GM20000 (cell line): ENCODE data around the gene ANTXR2.

Source experiments
- DNase-seq: peaks from one replicate; pipeline ENCODE4 v3.0.0; 2012; ENCODE audit warnings: low spot score
- TF ChIP-seq, protein P1 (sequence below): IDR thresholded peaks from 2 replicates; pipeline ENCODE4 v1.5.1; 2012; ENCODE audit warnings: mild to moderate bottlenecking, control low read depth; ENCODE audit errors: extremely low read depth, missing control alignments

The ANTXR2 gene

DNA sequence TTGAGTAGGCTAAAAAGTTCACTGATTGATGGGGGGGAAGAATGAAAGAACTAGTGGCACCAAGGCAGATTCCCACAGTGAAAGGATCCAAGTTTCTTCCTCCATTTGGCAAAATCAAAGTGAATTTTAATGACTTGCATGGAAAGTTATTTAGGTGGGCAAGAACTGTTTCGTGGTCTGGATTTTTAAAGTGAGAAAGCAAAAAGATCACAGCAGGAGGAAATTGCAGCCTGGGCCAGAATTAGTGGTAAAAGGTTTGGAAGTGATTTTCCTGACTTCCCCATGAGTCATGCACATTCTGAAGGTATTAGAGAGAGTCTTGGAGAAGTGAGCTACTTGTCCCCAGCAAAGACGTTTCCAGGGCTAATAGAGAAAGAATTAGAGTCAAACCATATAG lies 207.8 kb downstream of the ANTXR2 start:
- TF ChIP-seq, protein P1, sequence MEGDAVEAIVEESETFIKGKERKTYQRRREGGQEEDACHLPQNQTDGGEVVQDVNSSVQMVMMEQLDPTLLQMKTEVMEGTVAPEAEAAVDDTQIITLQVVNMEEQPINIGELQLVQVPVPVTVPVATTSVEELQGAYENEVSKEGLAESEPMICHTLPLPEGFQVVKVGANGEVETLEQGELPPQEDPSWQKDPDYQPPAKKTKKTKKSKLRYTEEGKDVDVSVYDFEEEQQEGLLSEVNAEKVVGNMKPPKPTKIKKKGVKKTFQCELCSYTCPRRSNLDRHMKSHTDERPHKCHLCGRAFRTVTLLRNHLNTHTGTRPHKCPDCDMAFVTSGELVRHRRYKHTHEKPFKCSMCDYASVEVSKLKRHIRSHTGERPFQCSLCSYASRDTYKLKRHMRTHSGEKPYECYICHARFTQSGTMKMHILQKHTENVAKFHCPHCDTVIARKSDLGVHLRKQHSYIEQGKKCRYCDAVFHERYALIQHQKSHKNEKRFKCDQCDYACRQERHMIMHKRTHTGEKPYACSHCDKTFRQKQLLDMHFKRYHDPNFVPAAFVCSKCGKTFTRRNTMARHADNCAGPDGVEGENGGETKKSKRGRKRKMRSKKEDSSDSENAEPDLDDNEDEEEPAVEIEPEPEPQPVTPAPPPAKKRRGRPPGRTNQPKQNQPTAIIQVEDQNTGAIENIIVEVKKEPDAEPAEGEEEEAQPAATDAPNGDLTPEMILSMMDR: no peak
- DNase-seq: no peak

DNA sequence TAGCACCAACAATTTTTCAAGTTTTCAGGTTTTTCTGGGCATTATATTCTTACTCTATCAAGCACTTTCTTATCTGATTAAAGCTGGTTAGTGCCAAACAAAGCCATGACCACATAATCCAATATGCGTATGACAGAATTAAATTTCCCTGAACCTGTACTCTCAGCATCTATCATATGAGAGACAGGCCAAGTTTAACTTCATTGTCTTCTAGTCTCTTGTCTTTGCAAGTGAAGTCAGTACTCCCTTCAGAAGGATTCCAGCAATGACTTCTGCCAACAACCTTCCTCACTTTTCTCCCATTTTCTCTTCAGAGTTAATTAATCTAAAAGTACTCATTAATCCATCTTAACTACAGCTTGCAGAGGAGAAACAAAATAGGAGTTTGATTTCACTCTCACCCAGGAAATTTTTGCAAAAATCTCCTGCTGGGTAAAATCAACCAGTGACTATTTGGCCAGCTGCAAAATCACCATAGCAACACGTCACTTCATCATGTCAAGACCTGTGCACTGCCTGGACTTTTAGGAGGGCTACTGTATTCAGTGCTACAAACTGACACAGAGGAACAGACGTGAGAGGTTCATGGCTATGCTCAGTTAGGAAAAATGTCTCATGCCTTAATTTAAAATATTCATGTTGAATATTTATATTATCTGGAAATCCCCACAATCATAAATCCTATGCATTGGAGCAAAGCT lies 208.4 kb downstream of the ANTXR2 start:
- TF ChIP-seq, protein P1: no peak
- no peak for DNase-seq

DNA sequence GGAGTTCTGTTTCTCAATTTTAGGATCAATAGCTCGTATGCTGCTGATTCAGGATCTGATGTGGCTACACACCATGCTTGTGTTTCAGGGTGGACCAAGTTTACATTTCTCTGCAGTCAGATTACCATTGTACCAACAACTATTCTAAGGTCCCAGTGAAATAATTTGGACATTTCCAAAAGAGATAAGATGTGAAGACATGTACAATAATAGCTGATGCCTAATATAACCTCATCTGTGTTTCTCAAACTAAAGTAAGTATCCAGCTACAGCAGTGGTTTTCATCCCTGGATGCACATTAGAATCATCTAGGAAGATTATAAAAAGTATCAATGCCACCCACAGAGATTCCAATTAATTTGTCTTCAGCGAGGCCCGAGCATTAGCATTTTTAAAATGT lies 209.7 kb downstream of the ANTXR2 start:
- TF ChIP-seq, protein P1: no peak
- no peak for DNase-seq

DNA sequence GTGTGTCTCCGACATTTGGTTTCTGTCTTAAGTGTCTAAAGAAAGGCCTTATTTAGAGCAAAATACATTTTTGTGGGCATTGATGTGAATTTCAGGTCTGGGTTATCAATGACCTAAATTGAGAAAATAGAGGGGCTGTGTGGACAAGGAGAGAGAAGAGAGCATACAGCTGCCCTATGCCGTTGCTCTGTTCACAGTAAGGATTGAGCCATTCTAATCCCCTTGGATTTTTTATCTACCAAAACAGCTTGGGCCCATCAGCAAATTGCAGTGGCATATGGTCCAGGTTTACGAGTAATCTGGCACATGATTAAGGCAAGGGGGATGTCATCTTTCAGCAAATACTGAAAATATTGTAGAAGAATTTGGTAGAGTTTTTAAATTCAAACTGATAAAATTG lies 210.2 kb downstream of the ANTXR2 start:
- TF ChIP-seq, protein P1: no peak
- DNase-seq: no peak

DNA sequence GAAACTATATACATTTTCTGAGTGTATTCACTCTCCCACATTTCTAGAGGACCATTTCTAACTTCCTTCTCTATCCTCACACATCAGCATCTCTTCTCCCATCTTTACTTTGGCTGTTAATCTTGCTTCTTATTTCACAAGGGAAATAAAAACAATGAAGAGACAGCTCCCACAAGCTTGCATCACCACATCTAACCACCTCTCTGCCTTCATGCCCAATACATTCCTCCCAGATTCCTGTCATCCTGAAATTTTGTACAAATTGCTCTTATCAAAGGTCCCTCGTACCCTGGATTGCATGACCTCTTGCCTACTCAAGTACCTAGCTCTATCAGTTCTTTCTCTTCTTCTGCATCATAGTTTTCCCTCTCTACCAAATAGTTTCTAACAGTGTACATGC lies 215.2 kb downstream of the ANTXR2 start:
- TF ChIP-seq, protein P1: no peak
- DNase-seq: no peak

DNA sequence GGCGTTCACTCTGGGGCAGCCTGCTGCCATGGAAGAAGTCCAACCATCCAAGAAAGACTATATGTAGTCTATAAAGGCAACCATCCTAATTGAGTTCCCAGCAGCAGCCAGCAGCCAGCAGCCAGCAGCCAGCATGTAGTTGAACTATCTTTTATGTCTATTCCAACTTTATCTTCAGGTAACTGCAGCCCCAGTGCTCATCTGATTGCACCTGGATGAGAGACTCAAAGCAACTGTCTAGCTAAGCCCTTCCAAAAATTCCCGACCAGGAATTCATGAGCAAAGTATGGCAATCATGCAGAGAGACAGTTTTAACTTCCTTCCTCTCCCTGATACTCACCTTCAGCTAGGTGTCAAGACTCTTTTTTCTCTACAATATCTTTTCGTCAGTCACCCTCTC lies 216.8 kb downstream of the ANTXR2 start:
- TF ChIP-seq, protein P1: no peak
- DNase-seq: no peak

DNA sequence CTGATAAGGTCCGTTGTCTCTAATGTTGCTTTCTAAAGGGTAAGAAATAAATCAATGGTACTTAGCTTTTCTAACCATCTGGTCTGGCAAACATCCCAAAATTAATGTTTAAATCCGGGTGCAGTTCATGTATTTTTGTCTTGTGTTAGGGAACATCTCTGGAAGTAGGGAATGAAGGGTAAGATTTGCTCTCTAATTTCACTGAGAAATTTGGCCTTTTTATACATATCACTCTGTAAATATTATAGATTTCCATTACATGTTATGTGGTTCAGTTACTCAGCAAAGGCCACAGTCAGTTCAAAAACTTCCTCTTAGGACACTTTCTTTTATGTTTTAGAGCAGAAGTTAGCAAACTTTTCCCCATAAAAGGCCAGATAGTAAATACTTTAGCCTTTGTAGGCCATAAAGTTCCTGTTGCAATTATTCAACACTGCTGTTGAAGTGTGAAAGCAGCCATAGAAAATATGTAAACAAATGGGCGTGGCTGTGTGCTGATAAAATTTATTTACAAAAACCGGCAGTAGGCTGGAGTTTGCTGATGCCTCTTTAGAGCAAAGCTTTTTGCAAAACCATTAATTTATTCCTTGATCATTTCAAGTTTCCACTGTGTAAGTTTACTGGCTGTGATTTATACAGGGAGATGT lies 218.1 kb downstream of the ANTXR2 start:
- TF ChIP-seq, protein P1: no peak
- no peak for DNase-seq
